ENCODE results near the gene ABRAXAS1. TPM values are rescaled to one million over a fixed set of nuclear protein-coding genes. Genes with fewer than 3 reads are reported as not detected.

The ABRAXAS1 gene
- total and polyA plus RNA-seq, 2 of the 13 experiments (the other 11 are each of a cell fraction or from before 2014, with no cell fraction given) = 14.1 to 14.7 TPM

GRCh38 chr4:83484500-83485461 lies at the start of gene ABRAXAS1 (continued):
- TF ChIP-seq ZNF407 (CRISPR knock-in tag; IDR thresholded peaks at IDR 0.05; ENCODE audit: not compliant biosample characterization) (peak; percentile 82), CAMTA2 (CRISPR knock-in tag; IDR thresholded peaks at IDR 0.05; ENCODE audit: borderline replicate concordance) (0 out of 2 replicates have a peak, but pooled peaks have one; percentile 44), JDP2 (CRISPR knock-in tag; IDR thresholded peaks at IDR 0.05; ENCODE audit: borderline replicate concordance) (no peak), YEATS4 (CRISPR knock-in tag; IDR thresholded peaks at IDR 0.05; ENCODE audit: borderline replicate concordance) (peak; percentile 81), PHF5A (CRISPR knock-in tag; IDR thresholded peaks at IDR 0.05; ENCODE audit: low read depth, unreplicated experiment) (no peak), ZNF343 (CRISPR knock-in tag; IDR thresholded peaks at IDR 0.05) (peak; percentile 78; the same call in 1 of the 2 replicates), DZIP1 (CRISPR knock-in tag; IDR thresholded peaks at IDR 0.05) (peak; percentile 64; the same call in 1 of the 2 replicates), DRAP1 (CRISPR knock-in tag; IDR thresholded peaks at IDR 0.05) (peak; percentile 92), ZNF615 (CRISPR knock-in tag; IDR thresholded peaks at IDR 0.05; ENCODE audit: borderline replicate concordance) (0 out of 2 replicates have a peak, but pooled peaks have one; percentile 33), SRSF9 (IDR thresholded peaks at IDR 0.05; ENCODE audit: borderline replicate concordance, insufficient read depth, low read depth, low read length, poor library complexity, severe bottlenecking) (no peak)
- TF ChIP-seq, protein P1, sequence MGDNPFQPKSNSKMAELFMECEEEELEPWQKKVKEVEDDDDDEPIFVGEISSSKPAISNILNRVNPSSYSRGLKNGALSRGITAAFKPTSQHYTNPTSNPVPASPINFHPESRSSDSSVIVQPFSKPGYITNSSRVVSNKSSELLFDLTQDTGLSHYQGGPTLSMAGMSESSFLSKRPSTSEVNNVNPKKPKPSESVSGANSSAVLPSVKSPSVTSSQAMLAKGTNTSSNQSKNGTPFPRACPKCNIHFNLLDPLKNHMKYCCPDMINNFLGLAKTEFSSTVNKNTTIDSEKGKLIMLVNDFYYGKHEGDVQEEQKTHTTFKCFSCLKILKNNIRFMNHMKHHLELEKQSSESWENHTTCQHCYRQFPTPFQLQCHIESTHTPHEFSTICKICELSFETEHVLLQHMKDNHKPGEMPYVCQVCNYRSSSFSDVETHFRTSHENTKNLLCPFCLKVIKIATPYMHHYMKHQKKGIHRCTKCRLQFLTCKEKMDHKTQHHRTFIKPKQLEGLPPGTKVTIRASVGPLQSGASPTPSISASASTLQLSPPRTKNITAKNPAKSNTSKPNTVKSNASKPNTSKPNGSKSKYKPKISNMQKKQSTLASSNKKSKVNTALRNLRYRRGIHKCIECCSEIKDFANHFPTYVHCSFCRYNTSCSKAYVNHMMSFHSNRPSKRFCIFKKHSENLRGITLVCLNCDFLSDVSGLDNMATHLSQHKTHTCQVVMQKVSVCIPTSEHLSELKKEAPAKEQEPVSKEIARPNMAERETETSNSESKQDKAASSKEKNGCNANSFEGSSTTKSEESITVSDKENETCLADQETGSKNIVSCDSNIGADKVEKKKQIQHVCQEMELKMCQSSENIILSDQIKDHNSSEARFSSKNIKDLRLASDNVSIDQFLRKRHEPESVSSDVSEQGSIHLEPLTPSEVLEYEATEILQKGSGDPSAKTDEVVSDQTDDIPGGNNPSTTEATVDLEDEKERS (CRISPR knock-in tag; IDR thresholded peaks at IDR 0.05) = 0 out of 2 replicates have a peak, but pooled peaks have one; percentile 48

Measured in HepG2 (cell line).